Fibroblast of skin of back (primary cell): ENCODE data around the gene ZNF182.
"Not testable (repeated sequence)": the region's sequence is repeated elsewhere in the genome, so short reads cannot be mapped to it uniquely, and the experiment has no call there.

ENCODE experiments used
- DNase-seq: peaks from one replicate; pipeline ENCODE4 v3.0.0-alpha.2; 2013

The ZNF182 gene

GRCh38 chrX:48001260-48001659 lies 2.5 kb downstream of the ZNF182 start:
- no peak for DNase-seq

GRCh38 chrX:47992669-47993068 lies 11.1 kb downstream of the ZNF182 start:
- DNase-seq: no peak

GRCh38 chrX:47992095-47992380 lies 11.8 kb downstream of the ZNF182 start:
- no peak for DNase-seq

GRCh38 chrX:47991263-47992094 lies 12.3 kb downstream of the ZNF182 start:
- DNase-seq: peak; percentile 42

GRCh38 chrX:47976254-47977151 lies 27.3 kb downstream of the ZNF182 start:
- no peak for DNase-seq

GRCh38 chrX:47973235-47973634 lies 30.6 kb downstream of the ZNF182 start:
- no peak for DNase-seq

GRCh38 chrX:47965526-47965925 lies 38.3 kb downstream of the ZNF182 start:
- not testable (repeated sequence) for DNase-seq

- not testable (repeated sequence) for DNase-seq
Measured at GRCh38 chrX:47961830-47962229, 42.0 kb downstream of the ZNF182 start.

- no peak for DNase-seq
Measured at GRCh38 chrX:47960406-47960805, 43.4 kb downstream of the ZNF182 start.

GRCh38 chrX:47958761-47959342 lies 44.9 kb downstream of the ZNF182 start:
- DNase-seq: peak; percentile 1

GRCh38 chrX:47958206-47958605 lies 45.6 kb downstream of the ZNF182 start:
- not testable (repeated sequence) for DNase-seq

- DNase-seq: no peak
Measured at GRCh38 chrX:47956016-47956415, 47.8 kb downstream of the ZNF182 start.

GRCh38 chrX:47955295-47955694 lies 48.5 kb downstream of the ZNF182 start:
- DNase-seq: not testable (repeated sequence)

- DNase-seq: no peak
Measured at GRCh38 chrX:47941423-47941822, 62.4 kb downstream of the ZNF182 start.

GRCh38 chrX:47940448-47940847 lies 63.3 kb downstream of the ZNF182 start:
- no peak for DNase-seq

- no peak for DNase-seq
Measured at GRCh38 chrX:47936940-47937317, 66.9 kb downstream of the ZNF182 start.

- no peak for DNase-seq
Measured at GRCh38 chrX:47936224-47936939, 67.4 kb downstream of the ZNF182 start.

- DNase-seq: no peak
Measured at GRCh38 chrX:47933946-47934345, 69.8 kb downstream of the ZNF182 start.

GRCh38 chrX:47931970-47932369 lies 71.8 kb downstream of the ZNF182 start:
- not testable (repeated sequence) for DNase-seq

- DNase-seq: no peak
Measured at GRCh38 chrX:47927212-47927611, 76.6 kb downstream of the ZNF182 start.
